HG02642 (cell line): ENCODE results near the gene SHMT1.
"Not testable (repeated sequence)": the region's sequence is repeated elsewhere in the genome, so short reads cannot be mapped to it uniquely, and the experiment has no call there.

Experiments used
- ATAC-seq: cut with Tn5 transposase; IDR thresholded peaks from one replicate; pipeline ENCODE4 v1.9.1; 2021; ENCODE audit warnings: mild to moderate bottlenecking; ENCODE audit not compliant: unreplicated experiment, poor library complexity

The SHMT1 gene

GRCh38 chr17:18379246-18380146 lies 16.1 kb upstream of the SHMT1 start:
- ATAC-seq = no peak

GRCh38 chr17:18378614-18379013 lies 15.3 kb upstream of the SHMT1 start:
- ATAC-seq = not testable (repeated sequence)

GRCh38 chr17:18378205-18378505 lies 14.8 kb upstream of the SHMT1 start:
- ATAC-seq = no peak

- no peak for ATAC-seq
Measured at GRCh38 chr17:18377437-18378204, 14.3 kb upstream of the SHMT1 start, which contains the start of gene EVPLL. Gene EVPLL (plus strand): TSS chr17:18377778. CDS start chr17:18380938, 3,160 bp downstream.

GRCh38 chr17:18374216-18374615 lies 10.9 kb upstream of the SHMT1 start:
- no peak for ATAC-seq

- not testable (repeated sequence) for ATAC-seq
Measured at GRCh38 chr17:18373181-18373580, 9.8 kb upstream of the SHMT1 start.

GRCh38 chr17:18371455-18371854 lies 8.1 kb upstream of the SHMT1 start:
- ATAC-seq = no peak

- no peak for ATAC-seq
Measured at GRCh38 chr17:18370761-18371160, 7.4 kb upstream of the SHMT1 start.

- ATAC-seq = no peak
Measured at GRCh38 chr17:18368946-18369345, 5.6 kb upstream of the SHMT1 start.

- no peak for ATAC-seq
Measured at GRCh38 chr17:18364166-18364565, 816 bp upstream of the SHMT1 start.

- no peak for ATAC-seq
Measured at GRCh38 chr17:18362698-18363100, 651 bp downstream of the SHMT1 start.

- ATAC-seq = no peak
Measured at GRCh38 chr17:18361837-18362697, 1.3 kb downstream of the SHMT1 start.

- no peak for ATAC-seq
Measured at GRCh38 chr17:18360518-18360917, 2.8 kb downstream of the SHMT1 start.

- ATAC-seq = no peak
Measured at GRCh38 chr17:18356624-18357023, 6.7 kb downstream of the SHMT1 start.

- ATAC-seq = no peak
Measured at GRCh38 chr17:18353541-18353940, 9.8 kb downstream of the SHMT1 start.

- ATAC-seq = no peak
Measured at GRCh38 chr17:18344021-18344420, 19.3 kb downstream of the SHMT1 start.

GRCh38 chr17:18339933-18340332 lies 23.4 kb downstream of the SHMT1 start:
- ATAC-seq = no peak

GRCh38 chr17:18338158-18338557 lies 25.2 kb downstream of the SHMT1 start:
- not testable (repeated sequence) for ATAC-seq

GRCh38 chr17:18332909-18333489 lies 30.4 kb downstream of the SHMT1 start:
- ATAC-seq = no peak

- no peak for ATAC-seq
Measured at GRCh38 chr17:18331879-18332278, 31.5 kb downstream of the SHMT1 start.
